Right lobe of liver (tissue), 6 donors: ENCODE results near the gene NYNRIN. TPM values are rescaled to one million over a fixed set of nuclear protein-coding genes. Genes with fewer than 3 reads are reported as not detected.
A peak's percentile ranks its signal among the peaks of the same experiment; 100 is the strongest.

Source experiments
- ATAC-seq, 4 donors: fragments of 200-7000 bp; cut with Tn5 transposase; one replicate each; pipeline ENCODE4 v1.9.1; 2020; ENCODE audit warnings: mild to moderate bottlenecking in 4 of 4, moderate library complexity in 4 of 4
- DNase-seq, 3 donors: peaks; one replicate each; pipeline ENCODE4 v3.0.0-alpha.2; 2020
- H3K27ac ChIP-seq, 3 donors: fragments of 200-600 bp; one replicate each; pipeline ENCODE4 v1.8.0; 2022
- H3K27me3 ChIP-seq, 2 donors: fragments of 200-600 bp; one replicate each; pipeline ENCODE4 v1.8.0; 2022
- H3K36me3 ChIP-seq, 4 donors: fragments of 200-600 bp; sonication (generic) in 1 of 4; one replicate each; pipeline versions ENCODE4 v1.5.1 to v1.8.0; 2017 to 2022; ENCODE audit warnings: control low read depth in 1 of 4
- H3K4me1 ChIP-seq, 4 donors: fragments of 200-600 bp; sonication (generic) in 1 of 4; one replicate each; pipeline versions ENCODE4 v1.5.1 to v1.8.0; 2017 to 2022; ENCODE audit warnings: control low read depth in 1 of 4
- H3K4me3 ChIP-seq, 3 donors: fragments of 200-600 bp; one replicate each; pipeline ENCODE4 v1.8.0; 2022
- H3K9me3 ChIP-seq, 4 donors: fragments of 200-600 bp; sonication (generic) in 1 of 4; one replicate each; pipeline versions ENCODE4 v1.5.1 to v1.8.0; 2017 to 2022; ENCODE audit warnings: control low read depth in 1 of 4
- POLR2A ChIP-seq: fragments of 450-650 bp; IDR thresholded peaks from one replicate; pipeline ENCODE4 v1.6.1; 2017; ENCODE audit warnings: antibody characterized with exemption, mild to moderate bottlenecking
- whole genome bisulfite sequencing: methylation state at CpG from one replicate; pipeline ENCODE4 v1.1.6; 2018; ENCODE audit warnings: low coverage, low lambda C conversion rate; ENCODE audit not compliant: insufficient coverage; ENCODE audit errors: missing lambda C conversion rate; 5-methylcytosine and 5-hydroxymethylcytosine counted together
- intact Hi-C, 2 donors: fragments of 100-400 bp; cut with DNase I; formaldehyde crosslinking; loops; one replicate each; pipeline versions ENCODE4 v1.11.2 to v1.14.1; 2022
- total RNA-seq, 6 experiments: library from RNA; depleted of rRNA in 2 of 6; stranded (reverse); fragments of >200 nt in 2 of 6; fragmentation: NEBNext Ultra II Directional in 3 of 6; extraction: Animal tissue kit (Norgen Biotek cat#: 25700) in 3 of 6; gene quantifications; one replicate each; pipeline versions ENCODE4 v1.1.0 to v1.2.4, GENCODE V29; 2016 to 2023
- TF ChIP-seq, protein P1 (sequence below), 4 donors: fragments of 200-600 bp in 3 of 4; fragments of 450-650 bp in 1 of 4; IDR thresholded peaks; one replicate each; pipeline versions ENCODE4 v1.5.1 to v1.8.0; 2016 to 2022; ENCODE audit warnings: antibody characterized with exemption in 4 of 4, mild to moderate bottlenecking in 2 of 4
- donor health status: DM: no; HTN: yes; CAD: no.
- donor health status: DM: no; HTN: no; CAD: no.
- donor health status: DM: no; HTN: no; CAD: no.
- donor health status: DM: no; HTN: yes; CAD: no.
- donor health status: DM: no; HTN: yes; CAD: no.

The NYNRIN gene
- total RNA-seq, 6 experiments from 2014 or later: 1.8 to 6.1 (median 2.7) TPM

DNA sequence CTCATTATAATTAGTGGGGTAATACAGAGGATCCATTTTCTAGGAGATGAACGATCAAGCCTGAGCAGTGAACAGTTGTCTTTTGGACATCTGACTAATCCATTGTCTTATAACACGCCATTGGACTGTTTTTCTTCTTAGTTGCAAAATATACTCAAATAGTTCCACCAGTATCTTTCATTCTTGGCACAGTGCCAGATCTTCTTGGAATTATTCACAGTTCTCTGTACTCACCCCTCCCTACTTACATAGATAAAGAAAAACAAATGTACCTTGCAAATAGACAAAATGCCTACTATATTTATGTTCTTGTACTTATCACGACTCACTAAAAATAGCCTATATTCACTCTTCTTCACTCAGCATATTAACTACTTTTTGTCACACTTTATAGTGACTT, 26.9 kb downstream of the NYNRIN start:
- no peak for DNase-seq
- Histone ChIP-seq H3K4me3 (no peak overlapping the region), H3K9me3 (no peaks in the 10 kb centered on the region), H3K27ac (peak overlapping the region in 2 of 3 donors; percentile 54 to 76), H3K4me1 (peaks cover 0 to 48% (median 19%) of the 10 kb centered on the region in 4 donors), H3K36me3 (no peaks in the 10 kb centered on the region), H3K27me3 (no peaks in the 10 kb centered on the region)
- intact Hi-C loops: no loop called here
- 27% methylated on average over 3 of the region's 3 CpGs for WGBS
- TF ChIP-seq POLR2A: no peak
- TF ChIP-seq, protein P1, sequence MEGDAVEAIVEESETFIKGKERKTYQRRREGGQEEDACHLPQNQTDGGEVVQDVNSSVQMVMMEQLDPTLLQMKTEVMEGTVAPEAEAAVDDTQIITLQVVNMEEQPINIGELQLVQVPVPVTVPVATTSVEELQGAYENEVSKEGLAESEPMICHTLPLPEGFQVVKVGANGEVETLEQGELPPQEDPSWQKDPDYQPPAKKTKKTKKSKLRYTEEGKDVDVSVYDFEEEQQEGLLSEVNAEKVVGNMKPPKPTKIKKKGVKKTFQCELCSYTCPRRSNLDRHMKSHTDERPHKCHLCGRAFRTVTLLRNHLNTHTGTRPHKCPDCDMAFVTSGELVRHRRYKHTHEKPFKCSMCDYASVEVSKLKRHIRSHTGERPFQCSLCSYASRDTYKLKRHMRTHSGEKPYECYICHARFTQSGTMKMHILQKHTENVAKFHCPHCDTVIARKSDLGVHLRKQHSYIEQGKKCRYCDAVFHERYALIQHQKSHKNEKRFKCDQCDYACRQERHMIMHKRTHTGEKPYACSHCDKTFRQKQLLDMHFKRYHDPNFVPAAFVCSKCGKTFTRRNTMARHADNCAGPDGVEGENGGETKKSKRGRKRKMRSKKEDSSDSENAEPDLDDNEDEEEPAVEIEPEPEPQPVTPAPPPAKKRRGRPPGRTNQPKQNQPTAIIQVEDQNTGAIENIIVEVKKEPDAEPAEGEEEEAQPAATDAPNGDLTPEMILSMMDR (IDR thresholded peaks at IDR 0.05): no peak
- peak in 1 of 4 donors; percentile 1 for ATAC-seq

DNA sequence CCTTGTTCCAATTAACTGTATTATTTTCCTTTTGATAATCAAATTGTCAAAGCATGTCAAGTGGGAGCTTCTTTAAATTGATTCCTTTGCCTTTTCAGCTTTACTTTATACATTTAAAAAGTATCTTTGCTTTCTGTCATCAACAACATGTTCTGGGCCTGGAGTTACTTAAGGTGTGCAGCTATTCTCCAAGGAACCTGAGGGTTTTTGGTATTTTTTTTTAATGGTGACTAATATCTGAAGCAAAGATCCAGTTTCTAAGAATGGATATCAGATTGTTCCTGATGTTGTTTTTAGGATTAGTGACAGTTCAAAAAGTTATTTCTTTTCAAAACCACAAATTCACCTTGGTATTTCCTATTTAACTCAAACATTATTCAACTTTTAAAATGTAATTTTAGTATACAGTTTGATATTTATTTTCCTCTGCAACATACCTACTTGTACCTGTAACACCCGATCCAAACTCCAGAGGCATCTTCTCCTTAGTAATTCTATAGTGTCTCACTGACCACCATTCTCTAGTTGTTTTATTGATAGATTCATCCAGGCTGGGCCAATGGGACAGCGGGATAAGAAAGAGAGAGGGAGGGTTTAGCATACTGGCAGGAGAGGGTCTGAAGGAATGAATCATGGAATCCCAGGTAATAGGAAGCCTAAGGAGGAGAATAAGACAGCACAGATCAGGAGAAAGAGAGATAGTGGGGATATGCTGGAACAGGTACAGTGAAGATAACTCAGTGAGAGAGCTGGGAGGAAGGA, 27.5 kb downstream of the NYNRIN start:
- ATAC-seq (no peak), DNase-seq (no peak)
- TF ChIP-seq, protein P1 (IDR thresholded peaks at IDR 0.05): no peak
- no peak for TF ChIP-seq POLR2A
- H3K9me3 ChIP-seq: no peaks in the 10 kb centered on the region
- peaks cover 0 to 54% (median 20%) of the 10 kb centered on the region in 4 donors for H3K4me1 ChIP-seq
- H3K4me3 ChIP-seq: no peak overlapping the region
- intact Hi-C loops: no loop called here
- H3K36me3 ChIP-seq: no peaks in the 10 kb centered on the region
- WGBS: 57% methylated on average over 2 of the region's 2 CpGs
- no peaks in the 10 kb centered on the region for H3K27me3 ChIP-seq
- H3K27ac ChIP-seq: peak overlapping the region in 2 of 3 donors; percentile 54 to 76

DNA sequence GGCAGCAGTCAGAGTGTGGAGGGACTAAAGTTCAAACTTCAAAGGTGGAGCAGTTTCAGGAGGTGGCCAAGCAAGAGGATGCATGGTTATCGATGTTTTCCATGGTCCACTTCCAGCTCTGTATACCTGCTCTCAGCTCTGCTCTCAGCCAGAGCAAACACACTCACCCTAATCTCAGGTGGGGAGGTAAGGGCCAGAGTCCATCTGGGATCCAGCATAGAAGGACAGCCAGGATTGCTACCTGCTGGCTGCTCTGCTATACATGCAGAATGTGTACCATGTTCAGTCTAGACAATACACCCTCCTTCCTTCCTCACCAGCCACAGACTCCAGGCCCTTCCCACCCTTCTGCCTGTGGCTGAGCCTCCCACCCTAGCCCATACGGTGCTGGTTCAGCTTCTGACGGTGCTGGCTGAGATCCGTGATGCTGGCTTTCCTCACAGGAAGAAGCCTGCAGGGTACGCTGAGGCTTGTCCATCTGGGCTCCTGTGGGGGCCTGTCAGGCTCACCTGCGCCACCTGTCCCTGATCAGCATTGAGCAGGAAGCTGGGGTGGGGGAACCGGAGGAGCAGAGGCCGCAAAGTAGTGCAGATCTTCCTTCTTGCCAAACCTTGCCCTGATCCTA, 28.2 kb downstream of the NYNRIN start:
- H3K4me3 ChIP-seq: no peak overlapping the region
- peaks cover 0 to under 1% (median 0%) of the 10 kb centered on the region in 4 donors for H3K36me3 ChIP-seq
- ATAC-seq (peak; percentile 54 to 76 (median 70)), DNase-seq (peak; percentile 43 to 90 (median 79))
- 33% methylated on average over 3 of the region's 8 CpGs for WGBS
- H3K9me3 ChIP-seq: no peaks in the 10 kb centered on the region
- intact Hi-C loops: no loop called here
- H3K27me3 ChIP-seq: no peaks in the 10 kb centered on the region
- peaks cover 0 to 61% (median 24%) of the 10 kb centered on the region in 4 donors for H3K4me1 ChIP-seq
- peak overlapping the region in 2 of 3 donors; percentile 67 to 76 for H3K27ac ChIP-seq
- no peak for TF ChIP-seq POLR2A
- TF ChIP-seq, protein P1 (IDR thresholded peaks at IDR 0.05): no peak

DNA sequence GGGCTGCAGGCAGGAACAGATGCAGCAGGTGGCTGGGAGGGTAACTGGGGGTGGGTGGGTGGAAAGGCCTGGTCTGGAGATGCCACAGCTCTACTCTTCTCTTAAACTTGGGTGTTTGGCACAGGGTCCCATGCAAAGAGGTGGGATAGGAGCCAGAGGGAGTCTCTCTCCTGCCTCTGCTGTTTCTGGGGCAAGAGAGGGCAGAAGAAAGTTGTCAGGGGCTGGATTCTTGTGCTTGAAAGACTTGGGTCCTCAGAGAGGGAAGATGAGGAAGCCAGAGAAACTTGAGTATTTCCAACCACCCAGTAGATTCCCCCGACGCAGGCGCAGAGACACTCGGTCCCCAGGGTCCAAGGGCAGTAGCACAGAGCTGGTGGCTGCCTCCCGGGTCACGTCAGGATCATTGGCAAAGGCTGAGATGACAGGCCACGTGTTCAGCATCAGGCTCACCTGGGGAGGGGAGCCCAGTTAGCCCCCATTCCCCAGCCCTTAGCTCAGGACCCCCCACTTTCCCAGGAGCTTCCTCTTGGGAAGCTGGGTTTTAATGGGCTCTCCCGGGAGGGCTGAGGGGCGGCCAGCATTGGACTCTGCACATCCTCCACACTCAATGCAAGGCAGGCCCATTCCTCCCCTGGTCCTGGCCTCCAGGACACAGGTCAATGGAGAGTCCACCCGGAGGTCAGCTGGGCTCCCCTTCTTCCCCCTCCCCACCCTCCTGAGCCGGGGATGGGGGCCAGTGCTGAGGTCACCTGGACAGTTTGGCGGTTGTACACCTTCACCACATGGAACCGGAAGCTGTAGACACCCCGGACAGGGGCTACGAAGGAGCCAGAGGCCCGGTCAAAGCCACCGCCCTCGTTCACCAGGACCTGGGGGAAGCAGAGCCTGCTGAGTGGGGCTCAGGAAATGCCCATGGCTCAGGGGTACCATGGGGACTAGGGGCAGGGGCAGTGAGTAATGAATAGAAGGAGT, 29.0 kb downstream of the NYNRIN start:
- peak overlapping the region in 2 of 3 donors; percentile 67 to 76 for H3K27ac ChIP-seq
- peak; percentile 34 to 84 (median 80) for DNase-seq
- peak in 1 of 4 donors; percentile 6 for ATAC-seq
- no peak overlapping the region for H3K4me3 ChIP-seq
- 41% methylated on average over 7 of the region's 18 CpGs for WGBS
- H3K27me3 ChIP-seq: no peaks in the 10 kb centered on the region
- peaks cover 0 to 9% (median 4%) of the 10 kb centered on the region in 4 donors for H3K36me3 ChIP-seq
- intact Hi-C loops: no loop called here
- no peaks in the 10 kb centered on the region for H3K9me3 ChIP-seq
- TF ChIP-seq, protein P1 (IDR thresholded peaks at IDR 0.05): no peak
- TF ChIP-seq POLR2A: no peak
- peaks cover 0 to 62% (median 24%) of the 10 kb centered on the region in 4 donors for H3K4me1 ChIP-seq
